GM19351 (cell line): ENCODE measurements around the gene ST6GALNAC2.
"Not testable (repeated sequence)": the region's sequence is repeated elsewhere in the genome, so short reads cannot be mapped to it uniquely, and the experiment has no call there.

Experiments used
- ATAC-seq: cut with Tn5 transposase; IDR thresholded peaks from one replicate; pipeline ENCODE4 v1.9.1; 2021; ENCODE audit warnings: mild to moderate bottlenecking, moderate library complexity; ENCODE audit not compliant: unreplicated experiment

The ST6GALNAC2 gene

DNA sequence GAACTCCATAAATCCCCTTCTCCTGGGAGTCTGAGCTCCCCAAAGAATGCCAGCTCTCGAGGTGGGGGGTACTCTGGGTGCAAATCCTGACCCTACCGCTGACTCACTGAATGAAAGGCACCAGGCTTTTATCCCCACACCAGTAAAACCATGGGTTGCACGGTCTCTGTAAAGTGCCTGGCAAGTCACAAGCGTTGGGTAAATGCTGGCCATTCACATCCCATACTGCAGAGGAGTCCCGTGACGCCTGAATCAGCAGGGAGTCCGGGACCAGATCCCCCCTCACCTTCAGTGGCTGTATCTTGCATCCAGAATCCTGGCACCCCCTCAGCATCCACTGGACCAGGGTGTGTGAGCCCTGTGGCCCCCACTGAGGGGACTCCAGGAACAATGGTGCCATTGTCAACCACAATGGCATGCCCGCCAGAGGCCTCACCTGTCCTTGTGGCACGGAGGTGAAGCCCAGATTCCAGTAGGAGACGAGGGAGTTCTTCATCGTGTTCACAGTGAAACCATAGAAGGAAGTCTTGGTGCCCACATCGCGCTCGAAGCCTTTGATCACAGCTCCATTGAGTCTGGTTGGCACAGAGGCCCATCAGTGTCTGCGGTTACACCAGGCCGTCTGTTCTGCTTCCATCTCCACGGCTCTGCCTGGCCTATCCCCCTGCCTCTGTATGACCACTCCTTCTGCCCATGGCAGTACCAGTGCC lies 13.3 kb downstream of the ST6GALNAC2 start:
- ATAC-seq = no peak

DNA sequence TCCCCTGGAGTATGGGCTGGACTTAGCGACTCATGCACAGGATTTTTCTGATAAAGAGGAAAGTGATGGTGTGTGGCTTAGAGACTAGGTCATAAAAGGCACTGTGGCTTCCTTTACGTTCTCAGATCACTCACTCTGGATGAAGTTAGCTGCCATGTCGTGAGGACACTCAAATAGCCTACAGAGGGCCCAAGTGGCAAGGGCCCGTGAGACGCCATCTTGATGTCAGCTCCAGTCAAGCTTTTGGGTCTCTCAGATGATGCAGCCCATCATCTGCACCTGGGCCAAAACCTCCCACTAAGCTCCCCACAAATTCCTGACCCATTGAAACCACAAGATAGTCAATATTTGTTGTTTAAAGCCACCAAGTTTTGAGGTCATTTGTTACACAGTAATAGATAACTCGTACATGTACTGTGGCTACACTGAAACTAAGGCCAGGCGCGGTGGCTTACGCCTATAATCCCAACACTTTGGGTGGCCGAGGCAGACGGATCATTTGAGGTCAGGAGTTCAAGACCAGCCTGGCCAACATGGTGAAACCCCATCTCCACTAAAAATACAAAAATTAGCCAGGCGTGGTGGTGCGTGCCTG lies 14.7 kb downstream of the ST6GALNAC2 start:
- no peak for ATAC-seq

DNA sequence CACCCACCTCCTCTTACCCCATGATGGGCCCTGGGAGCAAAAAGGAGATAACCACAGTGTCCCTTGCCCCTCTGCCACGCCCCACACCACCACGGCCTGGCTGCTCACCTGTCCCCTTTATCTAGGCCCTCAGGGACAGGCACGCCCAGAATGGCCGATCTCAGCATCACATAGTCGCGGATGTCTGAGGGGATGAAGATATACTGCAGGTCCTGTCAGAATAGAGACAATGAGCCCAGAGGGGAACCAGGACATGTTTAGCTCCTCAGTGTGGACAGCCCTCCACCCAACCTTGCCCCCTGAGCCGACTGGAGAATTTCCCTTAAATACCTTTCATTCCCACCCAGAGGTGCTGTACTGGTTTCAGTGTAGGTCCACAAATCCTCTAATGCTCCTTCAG lies 15.2 kb downstream of the ST6GALNAC2 start:
- ATAC-seq = no peak

GRCh38 chr17:76569607-76570279 lies 15.9 kb downstream of the ST6GALNAC2 start:
- no peak for ATAC-seq

GRCh38 chr17:76568811-76569221 lies 16.8 kb downstream of the ST6GALNAC2 start:
- ATAC-seq = no peak

- ATAC-seq = no peak
Observed at GRCh38 chr17:76567634-76568432, 17.8 kb downstream of the ST6GALNAC2 start.

- ATAC-seq = no peak
Observed at GRCh38 chr17:76566988-76567431, 18.6 kb downstream of the ST6GALNAC2 start.

DNA sequence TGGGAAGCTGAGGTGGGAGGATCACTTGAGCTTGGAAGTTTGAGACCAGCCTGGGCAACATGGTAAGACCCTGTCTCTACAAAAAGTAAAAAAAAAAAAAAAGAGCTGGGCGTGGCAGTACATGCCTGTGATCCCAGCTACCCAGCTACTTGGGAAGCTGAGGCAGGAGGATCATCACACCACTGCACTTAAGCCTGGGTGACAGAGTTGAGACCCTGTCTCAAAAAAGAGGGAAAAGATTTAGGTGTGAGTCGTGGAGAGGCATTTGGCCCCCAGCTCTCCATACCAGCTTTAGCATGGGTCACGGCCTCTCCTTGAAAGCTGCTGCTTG lies 19.1 kb downstream of the ST6GALNAC2 start:
- ATAC-seq = no peak

DNA sequence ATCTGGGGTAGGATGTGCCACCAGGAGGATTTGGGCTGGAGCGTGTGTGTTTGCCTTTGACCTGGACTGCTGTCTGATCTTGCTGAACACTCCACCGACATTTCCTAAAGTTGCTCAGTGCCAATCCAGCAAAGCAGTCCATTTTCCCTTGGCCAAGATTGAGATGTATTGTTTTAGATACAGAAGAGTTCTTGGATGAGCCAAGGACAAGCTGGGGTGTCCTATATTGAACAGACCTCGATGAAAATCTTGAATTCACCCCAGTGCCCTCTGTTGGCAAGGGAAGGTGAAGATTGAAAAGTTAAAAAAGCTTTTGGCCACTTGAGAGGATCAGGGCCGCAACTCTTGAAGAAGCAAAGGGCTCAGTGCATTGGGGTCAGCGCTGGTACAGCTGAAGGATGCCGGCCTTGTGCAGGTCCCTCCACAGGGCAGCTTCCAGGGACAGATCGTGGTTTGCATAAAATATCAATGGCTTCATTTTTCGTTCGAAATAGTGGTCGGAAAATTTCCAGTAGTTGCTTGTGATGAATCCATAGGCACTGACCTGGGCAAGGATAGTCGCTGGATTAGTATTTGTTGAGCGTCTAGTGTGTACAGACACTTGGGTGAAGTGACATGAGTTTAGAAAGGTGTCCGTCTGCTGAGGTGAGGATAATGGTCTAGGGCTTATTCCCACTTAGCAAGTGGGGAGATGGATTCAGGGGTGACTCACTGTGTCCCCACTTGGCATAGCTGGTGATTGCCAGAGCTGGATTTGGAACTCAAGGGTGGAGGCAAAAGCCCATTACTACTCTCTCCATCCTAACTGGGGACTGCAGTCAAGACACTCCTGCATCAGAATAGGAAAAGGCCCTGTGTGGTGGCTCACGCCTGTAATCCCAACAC lies 19.7 kb downstream of the ST6GALNAC2 start:
- no peak for ATAC-seq

DNA sequence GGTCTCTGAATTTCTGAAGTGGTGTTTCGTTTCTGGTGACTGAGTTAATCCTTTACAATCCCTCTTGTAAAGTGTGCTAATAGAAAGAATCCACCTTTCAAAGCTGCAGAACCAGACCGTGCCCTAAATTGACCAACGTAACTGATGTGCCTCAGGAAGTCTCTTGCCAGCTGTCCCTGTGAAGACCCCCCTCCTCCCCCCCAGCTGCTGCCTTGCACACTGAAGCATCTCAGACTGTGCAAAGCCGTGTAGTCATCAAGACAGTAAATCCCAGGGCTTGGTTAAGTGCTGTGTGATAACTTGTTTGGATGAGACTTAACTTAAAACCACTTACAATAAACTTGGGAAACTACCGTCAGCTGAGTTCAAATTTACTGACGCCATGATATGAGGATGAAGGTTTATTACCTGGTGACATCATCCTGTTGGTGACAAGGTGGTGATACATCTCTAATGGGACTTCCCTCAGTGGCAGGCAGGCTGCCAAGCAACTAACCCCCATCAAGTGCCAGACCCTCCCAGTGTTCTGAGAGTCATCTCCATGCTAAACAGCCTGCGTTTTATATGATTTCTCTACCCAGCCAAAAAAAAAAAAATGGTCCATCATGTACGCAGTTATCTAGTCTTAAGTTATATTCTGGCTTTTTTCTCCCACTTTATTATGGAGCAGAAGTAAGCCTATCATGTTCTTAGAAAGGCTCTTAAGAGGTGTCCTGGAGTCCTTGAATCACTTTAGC lies 20.5 kb downstream of the ST6GALNAC2 start:
- not testable (repeated sequence) for ATAC-seq

GRCh38 chr17:76563359-76563758 lies 22.3 kb downstream of the ST6GALNAC2 start:
- not testable (repeated sequence) for ATAC-seq

DNA sequence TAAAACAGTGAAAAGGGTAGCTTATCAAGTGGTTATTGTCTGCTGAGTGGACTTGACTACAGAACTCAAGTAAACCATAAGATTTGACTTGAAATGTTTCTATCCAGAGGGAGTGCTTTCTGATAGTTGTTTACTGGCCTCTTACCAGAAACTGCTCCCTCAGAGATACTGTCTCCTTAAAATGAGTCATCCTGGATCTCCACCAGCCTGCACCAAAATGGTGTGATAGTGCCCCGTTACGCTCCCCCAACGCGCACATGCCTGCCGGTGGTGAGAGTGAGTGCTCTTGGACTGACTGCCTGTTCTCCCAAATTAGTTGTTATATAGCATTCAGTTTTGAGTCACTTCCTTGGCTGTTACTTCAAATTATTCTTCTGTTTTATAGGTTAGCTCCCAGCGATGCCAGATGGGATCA lies 22.9 kb downstream of the ST6GALNAC2 start:
- no peak for ATAC-seq

- no peak for ATAC-seq
Observed at GRCh38 chr17:76561799-76562268, 23.8 kb downstream of the ST6GALNAC2 start.

GRCh38 chr17:76561332-76561731 lies 24.3 kb downstream of the ST6GALNAC2 start:
- no peak for ATAC-seq

DNA sequence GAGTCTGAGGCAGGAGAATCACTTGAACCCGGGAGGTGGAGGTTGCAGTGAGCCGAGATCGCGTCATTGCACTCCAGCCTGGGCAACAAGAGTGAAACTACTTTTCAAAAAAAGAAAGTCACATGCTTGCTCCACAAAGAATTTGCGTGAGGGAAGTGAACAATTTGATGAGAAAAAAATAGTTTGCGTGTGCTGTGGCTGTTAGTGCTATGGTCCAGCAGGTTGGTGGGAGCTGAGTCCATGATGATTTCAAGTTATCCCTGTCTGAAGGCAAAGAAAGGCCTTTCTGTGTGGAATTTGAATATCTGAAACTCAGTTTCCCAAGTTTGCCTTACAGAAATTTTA lies 24.8 kb downstream of the ST6GALNAC2 start:
- no peak for ATAC-seq

GRCh38 chr17:76560036-76560876 lies 25.4 kb downstream of the ST6GALNAC2 start:
- ATAC-seq = no peak

- not testable (repeated sequence) for ATAC-seq
Observed at GRCh38 chr17:76559460-76559859, 26.2 kb downstream of the ST6GALNAC2 start.

DNA sequence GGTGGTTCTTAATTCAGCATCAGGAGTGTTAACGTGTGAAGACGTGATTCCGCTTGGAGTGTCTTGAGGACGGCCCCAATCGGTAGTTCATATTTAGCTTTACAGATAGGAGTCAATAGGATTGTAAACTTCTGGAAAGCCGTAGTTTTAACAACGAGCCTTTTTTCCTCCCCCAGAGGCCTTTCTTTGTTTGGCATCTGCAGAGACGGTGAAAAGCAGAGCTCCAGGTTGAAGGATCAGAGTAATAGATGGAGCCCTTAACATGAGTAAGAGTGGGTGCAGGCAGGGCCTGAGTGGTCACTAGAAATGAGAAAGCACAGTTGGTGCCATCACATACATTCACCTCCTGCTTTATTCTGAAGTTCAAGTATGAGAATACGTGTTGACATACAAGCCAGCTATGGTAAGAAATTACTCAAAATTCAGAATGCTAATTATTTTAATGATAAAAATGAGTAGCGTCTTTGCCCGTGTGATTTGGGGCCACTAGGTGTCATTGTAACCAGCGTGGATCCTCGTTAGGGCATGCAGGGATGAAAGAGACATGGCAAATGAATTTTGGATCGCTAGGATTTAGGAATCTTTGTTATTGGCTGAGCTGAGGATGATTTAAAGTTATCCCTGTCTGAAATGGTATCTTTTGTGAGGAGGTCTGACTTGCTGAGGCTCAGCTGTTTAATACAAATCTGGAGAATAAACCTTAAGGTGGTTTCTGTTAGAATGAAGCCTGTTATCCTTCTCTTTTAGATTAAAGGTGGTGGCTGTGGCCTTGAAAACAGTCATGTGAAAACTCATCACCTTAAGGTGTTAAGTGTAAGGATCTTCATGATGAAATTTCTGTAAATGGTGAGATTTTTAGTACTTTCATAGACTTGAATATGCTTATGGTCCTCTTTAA lies 27.2 kb downstream of the ST6GALNAC2 start:
- ATAC-seq = no peak
